Chondrocyte (in vitro differentiated cells): Measurements from ENCODE around the gene MYH10. TPM values are rescaled to one million over a fixed set of nuclear protein-coding genes. Genes with fewer than 3 reads are reported as not detected.

ENCODE experiments used
- DNase-seq: peaks from one replicate; pipeline ENCODE4 v3.0.0; 2021; ENCODE audit warnings: mixed read lengths, low spot score
- H3K27ac Mint-ChIP-seq: one replicate; pipeline ENCODE4 v1.8.0; 2021; ENCODE audit warnings: mild to moderate bottlenecking, moderate library complexity, mixed read lengths; ENCODE audit not compliant: unreplicated experiment
- H3K27me3 Mint-ChIP-seq: 2 replicates; pipeline ENCODE4 v1.8.0; 2021; ENCODE audit warnings: low read depth, mixed read lengths
- H3K36me3 Mint-ChIP-seq: 2 replicates; pipeline ENCODE4 v1.8.0; 2021; ENCODE audit warnings: low read depth, mixed read lengths
- H3K4me1 Mint-ChIP-seq: 2 replicates; pipeline ENCODE4 v1.8.0; 2021; ENCODE audit warnings: low read depth, mild to moderate bottlenecking, mixed read lengths
- H3K4me3 Mint-ChIP-seq: one replicate; pipeline ENCODE4 v1.8.0; 2021; ENCODE audit warnings: mild to moderate bottlenecking, moderate library complexity, mixed read lengths; ENCODE audit not compliant: unreplicated experiment
- H3K9me3 Mint-ChIP-seq: 2 replicates; pipeline ENCODE4 v1.8.0; 2021; ENCODE audit warnings: low read depth, mixed read lengths
- CTCF ChIP-seq: fragments of 200-600 bp; sonication (generic); IDR thresholded peaks from 2 replicates; pipeline ENCODE4 v1.5.0; 2021; ENCODE audit warnings: antibody characterized with exemption, mild to moderate bottlenecking, moderate library complexity
- total RNA-seq: library from RNA; stranded (reverse); gene quantifications from 3 replicates; pipeline ENCODE4 v1.2.1, GENCODE V29; 2021

MYH10 gene
- total RNA-seq, 1 donor from 2014 or later, result 296 TPM

DNA sequence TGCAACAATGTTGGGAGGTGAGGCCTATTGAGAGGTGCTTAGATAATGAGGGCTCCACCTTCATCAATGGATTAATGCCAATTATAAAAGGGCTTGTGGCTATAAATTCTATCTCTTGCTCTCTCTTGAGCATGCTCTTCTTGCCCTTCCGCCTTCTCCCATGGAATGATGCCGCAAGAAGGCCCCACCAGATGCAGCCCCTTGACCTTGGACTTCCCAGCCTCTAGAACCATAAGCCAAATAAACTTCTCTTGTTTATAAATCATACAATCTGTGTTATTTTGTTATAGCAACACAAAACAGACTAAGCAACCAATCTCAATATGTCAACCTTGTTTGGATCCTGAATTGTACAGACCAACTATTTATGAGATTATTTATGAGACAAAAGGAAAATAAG lies 20.0 kb downstream of the MYH10 start:
- H3K9me3 Mint-ChIP-seq, result peaks cover 2% of the 10 kb centered on the region
- H3K4me1 Mint-ChIP-seq, result peaks cover 90% of the 10 kb centered on the region
- H3K36me3 Mint-ChIP-seq, result peaks cover 2% of the 10 kb centered on the region
- DNase-seq, result no peak
- peak overlapping the region; percentile 13 for H3K4me3 Mint-ChIP-seq
- no peak for TF ChIP-seq CTCF
- H3K27me3 Mint-ChIP-seq, result no peaks in the 10 kb centered on the region
- H3K27ac Mint-ChIP-seq, result peak overlapping the region; percentile 94

- H3K36me3 Mint-ChIP-seq, result peaks cover 2% of the 10 kb centered on the region
- H3K4me1 Mint-ChIP-seq, result peaks cover 87% of the 10 kb centered on the region
These were observed 20.6 kb downstream of the MYH10 start for GRCh38 chr17:8609910-8610309.

DNA sequence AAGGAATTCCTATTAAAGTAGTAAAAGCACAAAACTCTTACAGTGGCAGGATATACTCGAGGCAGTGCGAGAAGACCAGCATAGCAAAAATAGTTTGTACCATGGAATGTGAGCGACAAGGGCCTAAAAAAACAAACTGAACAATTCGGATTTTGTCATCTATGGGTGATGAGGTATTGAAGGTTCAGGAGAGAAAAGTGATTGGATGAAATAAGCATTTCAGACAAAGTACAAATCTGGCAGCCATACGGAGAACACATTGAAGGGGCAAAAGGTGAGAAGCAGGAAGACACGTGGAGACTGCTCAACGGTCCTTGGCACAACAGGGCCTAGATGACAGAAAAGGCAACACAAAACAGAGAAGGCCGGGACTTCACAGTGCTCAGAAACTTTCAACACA lies 22.5 kb downstream of the MYH10 start:
- Mint-ChIP-seq H3K4me3 (peak overlapping the region; percentile 26), H3K36me3 (peaks cover 3% of the 10 kb centered on the region), H3K4me1 (peaks cover 69% of the 10 kb centered on the region), H3K27me3 (no peaks in the 10 kb centered on the region), H3K27ac (peak overlapping the region; percentile 88), H3K9me3 (peaks cover 2% of the 10 kb centered on the region)
- no peak for TF ChIP-seq CTCF
- DNase-seq, result no peak

More at GRCh38 chr17:8609910-8610309, 20.6 kb downstream of the MYH10 start:
- Mint-ChIP-seq H3K4me3 (no peak overlapping the region), H3K9me3 (peaks cover 2% of the 10 kb centered on the region), H3K27me3 (no peaks in the 10 kb centered on the region), H3K27ac (peak overlapping the region; percentile 88)
- no peak for DNase-seq
- TF ChIP-seq CTCF, result no peak

- H3K4me3 Mint-ChIP-seq, result peak overlapping the region; percentile 26
- DNase-seq, result no peak
- H3K36me3 Mint-ChIP-seq, result peaks cover 7% of the 10 kb centered on the region
- peak overlapping the region; percentile 82 for H3K27ac Mint-ChIP-seq
- H3K27me3 Mint-ChIP-seq, result no peaks in the 10 kb centered on the region
- peaks cover 2% of the 10 kb centered on the region for H3K9me3 Mint-ChIP-seq
- no peak for TF ChIP-seq CTCF
- peaks cover 54% of the 10 kb centered on the region for H3K4me1 Mint-ChIP-seq
These were observed 24.1 kb downstream of the MYH10 start for GRCh38 chr17:8606401-8606800.

DNA sequence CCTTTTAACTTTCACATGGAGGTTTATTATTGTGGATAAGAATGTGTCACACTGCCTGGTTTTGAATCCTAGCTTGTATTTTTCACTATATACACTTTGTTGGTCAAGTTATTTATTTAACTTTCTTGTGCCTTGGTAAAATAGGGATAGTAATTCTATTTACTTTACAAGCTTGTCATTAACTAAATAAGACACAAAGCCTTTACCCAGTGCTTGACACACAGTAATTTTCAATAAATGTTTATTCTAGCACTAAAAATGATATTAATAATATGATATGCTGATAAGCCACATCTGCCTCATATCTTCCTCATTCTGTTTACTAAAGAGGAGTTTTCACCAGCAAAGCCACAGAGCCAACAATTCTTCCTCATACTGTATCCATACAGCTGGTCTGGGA lies 27.8 kb downstream of the MYH10 start:
- no peak for TF ChIP-seq CTCF
- Mint-ChIP-seq H3K27me3 (no peaks in the 10 kb centered on the region), H3K9me3 (no peaks in the 10 kb centered on the region), H3K27ac (no peak overlapping the region), H3K4me3 (no peak overlapping the region), H3K36me3 (peaks cover 7% of the 10 kb centered on the region), H3K4me1 (peaks cover 21% of the 10 kb centered on the region)
- no peak for DNase-seq
